HG02981 (cell line): ENCODE measurements around the gene BPTF.
"Not testable (repeated sequence)": the region's sequence is repeated elsewhere in the genome, so short reads cannot be mapped to it uniquely, and the experiment has no call there.

Experiments
- ATAC-seq: cut with Tn5 transposase; IDR thresholded peaks from one replicate; pipeline ENCODE4 v1.9.1; 2021; ENCODE audit warnings: mild to moderate bottlenecking, moderate library complexity; ENCODE audit not compliant: unreplicated experiment

BPTF gene

DNA sequence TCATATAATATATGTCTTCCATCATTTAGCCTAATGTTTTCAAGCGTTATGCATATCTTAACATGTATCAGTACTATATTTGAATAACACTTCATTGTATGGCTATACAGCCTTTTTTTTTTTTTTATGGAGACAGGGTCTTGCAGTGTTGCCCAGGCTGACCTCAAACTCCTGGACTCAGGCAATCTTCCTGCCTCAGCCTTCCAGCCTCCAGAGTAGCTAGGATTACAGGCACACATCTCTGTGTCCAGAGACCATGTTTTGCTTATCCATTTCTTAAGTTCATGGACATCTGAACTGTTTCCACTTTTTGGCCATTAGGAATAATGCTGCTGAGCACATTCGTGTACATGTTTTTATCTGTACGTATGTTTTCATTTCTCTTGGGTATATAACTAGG, 7.8 kb downstream of the BPTF start:
- ATAC-seq: no peak

DNA sequence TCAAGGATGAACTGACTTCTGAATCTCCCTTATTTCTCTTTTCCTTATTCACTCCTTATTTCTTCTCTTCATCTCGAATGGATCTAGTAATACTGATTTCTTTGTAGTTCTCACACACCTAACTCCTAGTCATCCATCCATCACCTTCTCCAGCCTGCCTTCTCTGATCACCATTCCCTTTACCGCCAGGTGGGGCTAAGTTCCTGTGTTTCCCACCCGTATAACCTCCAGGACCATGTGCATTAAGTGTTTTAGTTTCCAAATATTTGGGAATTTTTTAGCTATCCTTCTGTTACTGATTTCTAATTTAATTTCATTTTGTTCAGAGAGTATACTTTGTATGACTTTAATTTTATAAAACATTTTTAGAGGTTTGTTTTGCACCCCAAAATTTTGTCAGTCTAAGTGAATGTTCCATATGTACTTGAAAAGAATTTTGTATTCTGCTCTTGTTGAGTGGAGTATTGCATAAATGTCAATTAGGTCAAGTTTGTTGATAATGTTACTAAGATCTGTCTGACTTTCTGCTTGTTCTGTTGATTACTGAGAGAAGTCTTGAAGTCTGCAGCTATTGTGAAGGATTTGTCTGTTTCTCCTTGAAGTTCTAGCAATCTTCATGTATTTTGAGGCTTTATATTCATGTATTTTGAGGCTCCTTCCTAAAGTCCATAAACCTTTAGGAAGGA, 8.8 kb downstream of the BPTF start:
- ATAC-seq: no peak

DNA sequence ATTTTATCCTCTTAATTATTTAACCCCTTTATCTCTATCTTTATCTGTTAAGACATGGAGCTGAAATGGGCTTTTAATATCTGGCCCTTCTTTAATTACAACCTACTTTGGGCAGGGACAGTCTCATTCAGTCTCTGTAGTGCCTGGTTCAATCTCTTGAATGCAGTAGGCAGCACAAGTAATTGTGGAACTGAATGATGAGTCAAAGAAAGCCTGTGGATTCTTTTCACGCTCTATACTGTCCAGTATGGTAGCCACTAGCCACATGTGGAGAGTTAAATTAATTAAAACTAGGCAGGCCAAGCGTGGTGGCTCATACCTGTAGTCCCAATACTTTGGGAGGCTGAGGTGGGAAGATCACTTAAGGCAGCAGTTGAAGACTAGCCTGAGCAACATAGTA, 9.3 kb downstream of the BPTF start:
- no peak for ATAC-seq

DNA sequence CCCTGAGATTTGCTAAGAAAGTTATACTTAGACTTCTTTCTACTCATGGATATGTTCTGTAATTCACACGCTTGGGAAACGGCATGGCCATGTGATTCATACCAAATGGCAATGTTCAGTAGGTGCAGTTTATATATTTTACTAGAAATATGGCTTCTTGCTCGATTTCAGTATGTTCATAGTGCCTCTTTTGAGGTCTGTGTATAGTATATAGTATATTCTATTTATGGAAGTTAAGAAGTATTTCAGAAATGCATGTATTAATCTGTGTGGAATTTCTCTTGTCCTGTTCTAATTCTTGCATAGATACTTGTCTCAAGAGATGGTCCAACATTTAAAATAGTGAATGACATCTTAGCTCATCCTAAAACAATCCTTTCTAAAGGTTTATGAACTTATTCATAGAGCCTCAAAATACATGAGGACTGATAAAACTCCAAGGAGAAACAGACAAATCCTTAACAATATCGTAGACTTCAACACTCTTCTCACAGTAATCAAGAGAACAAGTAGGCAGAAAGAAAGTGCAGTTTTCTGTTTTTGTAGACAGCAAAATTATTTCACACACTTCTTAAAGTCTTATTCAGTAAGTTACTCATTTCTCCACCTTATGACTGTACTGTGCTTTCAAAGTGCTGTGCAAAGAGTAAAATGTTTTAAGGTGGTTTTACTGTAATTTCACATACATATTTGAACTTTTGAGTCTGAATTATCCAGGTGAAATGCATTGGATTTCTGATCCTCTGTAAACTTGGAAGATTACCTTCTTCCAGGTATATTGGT, 11.1 kb downstream of the BPTF start:
- no peak for ATAC-seq

DNA sequence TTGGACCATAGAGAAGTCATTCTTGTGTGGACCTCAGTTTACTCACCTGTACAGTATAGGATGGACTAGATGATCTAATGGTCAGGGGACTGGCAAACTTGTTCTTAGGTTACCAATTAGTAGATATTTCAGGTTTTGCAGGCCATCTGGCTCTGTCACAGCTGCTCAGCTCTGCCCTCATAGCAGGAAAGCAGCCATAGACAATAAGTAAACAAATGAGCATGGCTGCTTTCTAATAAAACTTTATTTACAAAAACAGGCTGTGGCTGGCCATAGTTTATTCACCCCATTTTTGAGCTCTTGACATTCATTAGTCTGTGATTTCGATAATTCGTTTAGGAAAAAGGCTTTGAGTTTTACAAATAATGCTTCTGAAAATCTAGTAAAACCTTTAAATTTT, 12.7 kb downstream of the BPTF start:
- no peak for ATAC-seq

DNA sequence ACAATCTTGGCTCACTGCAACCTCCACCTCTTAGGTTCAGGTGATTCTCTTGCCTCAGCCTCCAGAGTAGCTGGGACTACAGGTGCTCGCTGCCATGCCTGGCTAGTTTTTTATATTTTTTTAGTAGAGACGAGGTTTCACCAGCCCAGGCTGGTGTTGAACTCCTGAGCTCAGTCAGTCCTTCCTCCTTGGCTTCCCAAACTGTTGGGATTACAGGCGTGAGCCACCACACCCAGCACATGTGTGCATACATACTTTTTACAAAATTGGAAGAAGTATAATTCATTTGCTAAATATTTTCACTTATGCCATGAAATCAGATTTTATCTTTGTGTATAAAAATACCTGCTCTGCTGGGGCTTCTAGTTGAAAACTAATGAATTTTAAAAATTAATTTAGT, 13.2 kb downstream of the BPTF start:
- ATAC-seq: no peak

DNA sequence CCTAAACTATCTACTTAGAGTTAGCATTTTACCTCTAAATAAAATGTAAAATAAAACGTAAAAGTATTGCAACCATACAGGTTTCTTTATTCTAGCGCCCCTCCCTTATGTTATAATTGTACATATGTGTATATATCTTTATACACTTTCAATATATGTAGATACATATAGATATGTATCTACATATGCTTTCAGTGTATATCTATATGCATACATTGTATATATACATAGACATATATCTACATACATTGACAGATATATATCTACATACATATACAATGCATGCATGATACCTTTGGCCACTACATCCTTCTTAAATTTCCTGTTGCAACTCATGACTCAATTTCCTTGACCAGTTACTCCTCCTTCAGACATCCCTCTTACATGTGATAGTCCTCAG, 16.7 kb downstream of the BPTF start:
- ATAC-seq: no peak

DNA sequence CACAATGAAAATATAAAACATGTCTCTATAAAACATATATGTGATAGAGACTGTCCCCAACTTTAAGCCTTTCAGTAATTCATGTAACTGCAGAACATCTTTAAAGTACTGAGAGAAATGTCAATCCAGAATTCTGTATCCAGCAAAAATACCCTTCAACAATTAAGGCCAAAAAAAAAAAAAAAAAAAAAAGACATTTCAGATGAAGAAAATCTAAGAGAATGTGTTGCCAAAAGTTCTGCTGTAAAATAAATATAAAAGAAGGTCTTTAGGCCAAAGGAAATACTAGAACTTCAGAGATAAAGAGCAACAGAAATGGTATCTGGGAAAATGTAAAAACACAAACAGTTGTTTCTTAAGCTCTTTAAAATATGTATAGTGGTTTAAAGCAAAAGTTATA, 17.3 kb downstream of the BPTF start:
- no peak for ATAC-seq

DNA sequence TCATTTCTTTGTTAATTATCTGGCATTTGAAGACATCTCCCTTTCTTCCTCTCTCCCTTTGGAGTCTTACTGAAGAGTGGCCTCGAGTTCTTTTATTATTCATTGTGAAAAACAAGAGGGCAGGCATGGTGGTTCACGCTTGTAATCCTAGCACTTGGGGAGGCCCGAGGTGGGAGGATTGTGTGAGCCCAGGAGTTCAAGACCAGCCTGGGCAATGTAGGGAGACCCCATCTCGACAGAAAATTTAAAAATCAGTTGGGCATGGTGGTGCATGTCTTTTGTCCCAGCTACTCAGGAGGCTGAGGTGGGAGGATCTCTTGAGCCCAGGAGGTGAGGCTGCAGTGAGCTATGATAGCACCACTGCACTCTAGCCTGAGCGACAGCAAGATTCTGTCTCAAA, 20.1 kb downstream of the BPTF start:
- no peak for ATAC-seq

DNA sequence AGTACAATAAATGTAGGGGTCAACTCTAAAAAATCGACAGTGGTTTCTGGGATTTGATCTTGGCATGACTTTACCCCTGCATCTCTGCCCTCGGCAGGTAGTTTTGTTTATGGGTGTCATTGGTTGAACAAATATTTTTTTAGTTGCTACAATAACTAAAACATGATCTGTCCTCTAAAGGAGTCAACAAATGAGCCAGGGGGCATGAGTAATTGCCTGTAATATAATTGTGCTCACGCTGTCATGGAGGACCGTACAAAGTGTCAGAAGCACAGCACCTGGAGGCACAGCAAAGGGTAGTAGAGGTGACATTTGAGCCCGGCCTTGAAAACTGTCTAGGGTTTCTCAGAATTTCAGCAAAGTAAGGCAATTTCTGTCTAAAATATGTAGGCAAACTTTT, 22.9 kb downstream of the BPTF start:
- not testable (repeated sequence) for ATAC-seq

DNA sequence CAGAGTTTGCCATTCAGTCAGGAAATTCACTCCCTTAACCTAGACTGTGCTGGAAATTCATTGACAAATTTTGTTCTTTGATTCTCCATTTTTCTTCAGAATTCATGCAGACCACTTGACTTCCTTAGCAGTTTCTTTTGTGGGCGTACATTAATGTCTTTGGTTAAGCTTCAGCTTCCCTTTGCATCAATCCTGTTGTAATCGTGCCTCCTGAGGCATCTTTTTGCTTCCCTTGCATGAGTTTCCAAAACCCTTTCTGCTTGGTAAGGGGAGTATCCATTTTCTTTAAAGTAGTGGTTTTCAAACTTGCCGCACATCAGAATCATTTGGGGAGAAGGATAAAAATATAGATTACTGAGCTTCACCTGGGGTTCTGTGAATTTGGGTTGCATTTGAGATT, 23.5 kb downstream of the BPTF start:
- not testable (repeated sequence) for ATAC-seq

DNA sequence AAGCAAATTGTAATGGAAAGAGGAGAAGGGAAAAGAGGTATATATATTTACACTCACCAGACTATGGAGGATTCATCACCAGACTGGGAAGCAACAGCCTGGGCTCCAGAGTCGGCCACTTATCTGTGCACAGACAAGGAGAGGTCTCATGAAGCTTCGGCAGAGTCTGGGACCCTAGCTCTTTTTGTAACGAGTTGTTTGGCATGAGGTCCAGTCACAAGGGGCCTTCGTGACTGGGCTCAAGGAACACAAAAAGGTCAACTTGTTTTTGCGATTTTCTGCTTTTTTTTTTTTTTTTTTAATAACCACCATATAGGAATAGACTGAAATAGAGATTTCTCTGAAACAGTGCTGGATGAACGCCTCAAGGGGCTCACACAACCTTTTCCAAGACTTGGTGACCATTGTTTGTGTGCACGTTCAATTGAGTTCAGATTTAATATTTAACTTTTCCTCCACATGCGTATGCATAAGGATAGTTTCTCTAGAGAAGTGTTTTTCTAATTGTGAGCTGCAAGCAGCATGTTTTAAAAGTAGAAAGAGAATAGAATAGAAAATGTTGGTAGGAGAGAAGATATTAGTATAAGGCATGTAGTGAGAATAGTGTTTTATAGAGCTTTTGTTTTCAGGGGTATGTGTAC, 25.8 kb downstream of the BPTF start:
- no peak for ATAC-seq

DNA sequence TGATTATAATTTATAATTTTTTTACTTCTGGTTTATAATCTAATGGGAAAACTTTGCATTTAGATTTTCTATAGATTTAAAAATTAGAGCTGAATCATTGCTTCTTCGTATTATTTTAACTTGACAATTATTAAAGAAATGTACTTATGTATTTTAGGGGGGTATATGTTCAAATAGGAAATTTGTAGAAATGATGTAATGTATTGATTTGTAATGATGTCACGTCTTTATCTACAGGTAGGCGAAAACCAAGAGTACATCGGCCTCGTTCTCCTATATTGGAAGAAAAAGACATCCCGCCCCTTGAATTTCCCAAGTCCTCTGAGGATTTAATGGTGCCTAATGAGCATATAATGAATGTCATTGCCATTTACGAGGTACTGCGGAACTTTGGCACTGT, 28.4 kb downstream of the BPTF start:
- ATAC-seq: no peak

DNA sequence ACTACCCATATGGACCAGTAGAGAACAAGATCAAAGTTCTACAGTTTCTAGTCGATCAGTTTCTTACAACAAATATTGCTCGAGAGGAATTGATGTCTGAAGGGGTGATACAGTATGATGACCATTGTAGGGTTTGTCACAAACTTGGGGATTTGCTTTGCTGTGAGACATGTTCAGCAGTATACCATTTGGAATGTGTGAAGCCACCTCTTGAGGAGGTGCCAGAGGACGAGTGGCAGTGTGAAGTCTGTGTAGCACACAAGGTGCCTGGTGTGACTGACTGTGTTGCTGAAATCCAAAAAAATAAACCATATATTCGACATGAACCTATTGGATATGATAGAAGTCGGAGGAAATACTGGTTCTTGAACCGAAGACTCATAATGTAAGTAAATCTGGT, 29.1 kb downstream of the BPTF start:
- ATAC-seq: no peak

DNA sequence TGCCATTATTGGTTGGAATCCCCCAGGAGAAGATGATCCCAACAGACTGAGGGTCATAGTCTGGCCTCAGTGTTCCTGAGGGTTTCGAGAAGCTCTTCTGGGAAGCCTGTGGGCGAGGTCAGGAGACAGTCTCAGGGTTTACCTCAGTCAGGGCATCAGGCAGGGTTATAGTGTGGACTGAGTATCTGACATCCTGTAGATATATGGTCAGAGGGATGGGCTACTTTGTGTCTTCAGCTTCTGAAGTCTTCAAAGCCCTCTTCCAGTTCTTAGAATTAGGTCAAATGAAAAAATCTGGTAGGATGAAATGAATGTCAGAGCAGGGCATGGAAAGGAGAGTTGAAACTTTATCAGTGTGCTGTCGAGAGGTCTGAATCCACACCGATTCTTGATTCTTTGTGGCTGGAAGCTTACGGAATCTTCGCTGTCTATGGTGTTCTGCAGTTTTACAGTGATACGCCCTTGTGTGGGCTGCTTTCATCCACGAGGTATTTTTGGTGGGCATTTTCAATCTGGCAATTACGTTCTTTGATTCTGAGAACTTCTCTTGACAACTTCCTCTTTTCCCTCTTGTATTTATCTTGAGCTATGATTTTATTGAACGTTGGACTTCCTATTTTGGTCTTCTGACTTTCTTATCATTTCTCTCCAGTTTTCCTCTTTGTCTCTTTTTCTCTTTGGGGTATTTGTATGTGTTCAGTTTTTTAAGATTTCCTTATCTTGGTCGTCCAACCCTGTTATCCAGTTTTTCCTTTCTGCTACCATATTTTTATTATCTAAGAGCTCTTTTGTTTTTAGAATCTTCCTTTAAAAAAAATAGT, 30.4 kb downstream of the BPTF start:
- no peak for ATAC-seq

DNA sequence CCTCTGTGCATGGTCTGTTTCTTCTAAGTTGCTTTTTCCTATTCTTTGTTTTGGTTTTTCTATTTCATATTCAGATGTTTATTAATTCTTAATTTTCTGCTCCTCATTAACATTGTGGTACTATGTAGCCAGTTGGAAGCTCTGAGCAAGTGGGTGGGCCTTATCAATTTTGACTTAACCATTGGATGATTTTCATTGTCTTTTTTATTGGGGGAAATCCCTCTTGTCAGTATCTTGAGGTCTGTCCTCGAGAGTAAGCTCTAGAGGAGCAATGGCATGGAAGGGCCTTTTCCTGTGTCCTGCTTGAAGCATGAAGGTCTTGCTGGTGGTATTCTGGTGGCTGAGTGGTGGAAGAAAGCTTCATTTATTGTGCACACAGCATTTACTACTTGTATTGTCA, 31.1 kb downstream of the BPTF start:
- not testable (repeated sequence) for ATAC-seq

DNA sequence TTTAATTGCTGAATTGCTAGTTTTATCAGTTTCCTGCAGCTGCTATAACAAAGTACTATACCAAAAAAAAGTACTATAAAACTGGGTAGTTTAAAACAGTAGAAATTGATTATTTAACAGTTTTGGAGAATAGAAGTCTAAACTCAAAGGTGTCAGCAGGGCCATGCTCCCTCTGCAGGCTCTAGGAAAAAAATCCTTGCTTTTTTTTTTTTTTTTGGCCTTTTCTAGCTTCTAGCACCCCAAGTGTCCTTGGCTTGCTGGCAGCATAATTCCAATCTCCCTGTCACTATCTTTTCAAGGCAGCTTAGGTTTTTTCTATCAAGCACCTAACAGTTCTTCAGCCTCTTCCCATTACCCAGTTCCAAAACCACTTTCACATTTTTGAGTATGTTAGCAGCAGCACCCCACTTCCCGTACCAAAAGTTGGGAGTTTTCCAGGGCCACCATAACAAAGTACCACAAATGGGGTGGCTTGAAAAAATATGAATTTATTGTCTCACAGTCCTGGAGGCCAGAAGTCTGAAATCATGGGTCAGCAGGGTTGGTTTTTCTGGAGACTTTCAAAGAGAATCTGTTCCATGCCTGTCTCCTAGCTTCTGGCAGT, 37.4 kb downstream of the BPTF start:
- no peak for ATAC-seq

DNA sequence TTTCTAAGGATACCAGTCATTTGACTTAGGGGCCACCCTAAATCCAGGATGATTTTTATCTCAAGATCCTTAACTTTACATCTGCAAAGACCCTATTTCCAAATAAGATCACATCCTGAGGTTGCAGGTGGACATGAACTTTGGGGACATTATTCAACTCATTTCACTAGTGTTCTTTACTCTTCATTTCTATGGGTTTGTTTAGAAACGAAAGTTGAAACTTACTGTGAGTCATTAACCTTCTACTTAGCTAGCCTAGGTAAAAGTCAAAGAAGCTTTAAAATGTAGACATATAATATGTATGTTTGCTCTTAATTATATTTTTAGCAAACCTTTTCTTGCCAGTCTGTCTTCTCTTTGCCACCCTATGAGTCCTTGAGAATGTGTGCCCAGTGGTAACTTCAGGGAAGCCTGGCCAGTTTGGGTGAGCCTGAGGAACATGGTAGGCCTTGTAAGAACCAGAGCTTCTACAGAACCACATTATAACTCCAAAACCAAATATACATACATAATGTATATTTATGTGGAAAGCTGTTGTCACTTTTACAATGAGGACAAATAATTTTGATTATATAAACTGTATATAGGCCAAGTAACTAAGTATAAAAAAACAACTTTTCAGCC, 38.4 kb downstream of the BPTF start:
- ATAC-seq: peak; percentile 50

DNA sequence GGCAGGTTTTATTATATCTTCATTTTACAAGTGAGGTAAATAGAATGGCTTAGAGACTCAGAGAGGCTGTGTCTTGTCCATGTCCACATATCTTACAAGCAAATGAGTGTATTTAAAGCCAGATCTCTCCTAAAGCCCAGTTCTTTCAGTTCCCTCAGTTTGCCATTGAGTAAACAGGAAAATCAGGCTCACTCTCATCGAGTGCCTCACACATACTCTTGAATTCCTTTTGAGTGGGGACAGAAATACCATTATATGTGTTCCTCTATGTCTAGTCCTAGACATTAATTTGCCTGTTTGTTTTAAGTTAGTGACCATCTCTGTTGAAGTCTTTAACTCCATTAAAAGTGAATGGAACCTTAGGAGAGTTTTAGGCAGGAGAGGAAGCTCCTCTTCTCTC, 40.1 kb downstream of the BPTF start:
- no peak for ATAC-seq

DNA sequence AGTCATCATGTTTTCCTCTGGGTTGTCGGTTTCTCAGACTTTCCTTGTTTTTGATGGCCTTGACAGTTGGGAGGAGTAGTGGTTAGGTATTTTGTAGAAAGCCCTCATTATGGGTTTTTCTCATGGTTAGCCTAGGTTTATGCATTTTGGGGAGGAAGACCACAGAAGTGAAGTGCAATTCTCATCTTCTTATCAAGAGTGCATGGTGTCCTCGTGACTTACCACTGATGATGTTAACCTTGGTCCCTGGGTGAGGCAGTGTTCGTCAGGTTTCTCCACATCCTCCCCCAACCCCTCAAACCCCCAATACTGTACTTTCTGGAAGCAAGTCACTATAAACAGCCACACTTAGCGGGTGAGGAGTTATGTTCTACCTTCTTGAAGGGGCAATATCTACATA, 42.3 kb downstream of the BPTF start:
- no peak for ATAC-seq
